IMR-90 (cell line): Measurements from ENCODE around the gene SCTR.

Source experiments
- MAFK ChIP-seq: IDR thresholded peaks from 2 replicates; pipeline ENCODE4 v1.6.1; 2012; ENCODE audit warnings: low read depth, low read length, improper control_type of control experiment
- MAZ ChIP-seq: IDR thresholded peaks from 2 replicates; pipeline ENCODE4 v1.6.1; 2012; ENCODE audit warnings: low read depth, mild to moderate bottlenecking, low read length, improper control_type of control experiment, moderate library complexity, borderline replicate concordance
- MXI1 ChIP-seq: IDR thresholded peaks from 2 replicates; pipeline ENCODE4 v1.6.1; 2012; ENCODE audit warnings: low read depth, mild to moderate bottlenecking, low read length, moderate library complexity, borderline replicate concordance
- POLR2A ChIP-seq: IDR thresholded peaks from 2 replicates; pipeline ENCODE4 v1.6.1; 2012; ENCODE audit warnings: mild to moderate bottlenecking, low read depth, low read length
- RAD21 ChIP-seq: IDR thresholded peaks from 2 replicates; pipeline ENCODE4 v1.6.1; 2012; ENCODE audit warnings: low read length, improper control_type of control experiment
- RCOR1 ChIP-seq: IDR thresholded peaks from 2 replicates; pipeline ENCODE4 v1.6.1; 2012; ENCODE audit warnings: mild to moderate bottlenecking, low read length, improper control_type of control experiment; ENCODE audit not compliant: insufficient replicate concordance
- RFX5 ChIP-seq: IDR thresholded peaks from 2 replicates; pipeline ENCODE4 v1.8.0; 2012; ENCODE audit warnings: low read depth, mild to moderate bottlenecking, low read length, moderate library complexity
- SMC3 ChIP-seq: fragments of 150-350 bp; IDR thresholded peaks from 2 replicates; pipeline ENCODE4 v1.6.1; 2016; ENCODE audit warnings: low read depth, mild to moderate bottlenecking, antibody characterized with exemption, low read length, moderate library complexity
- TF ChIP-seq, protein P1 (sequence below): conservative IDR thresholded peaks from 2 replicates; pipeline ENCODE4 v1.5.1; 2012; ENCODE audit warnings: mild to moderate bottlenecking, low read depth, low read length, improper control_type of control experiment
- TF ChIP-seq, protein P2 (sequence below): fragments of 150-350 bp; IDR thresholded peaks from 2 replicates; pipeline ENCODE4 v1.6.1; 2016; ENCODE audit warnings: low read depth, mild to moderate bottlenecking, low read length, moderate library complexity, borderline replicate concordance
- TF ChIP-seq, protein P3 (sequence below): fragments of 150-350 bp; IDR thresholded peaks from 2 replicates; pipeline ENCODE4 v1.6.1; 2017; ENCODE audit warnings: mild to moderate bottlenecking, antibody characterized with exemption, low read length, low read depth

DNA sequence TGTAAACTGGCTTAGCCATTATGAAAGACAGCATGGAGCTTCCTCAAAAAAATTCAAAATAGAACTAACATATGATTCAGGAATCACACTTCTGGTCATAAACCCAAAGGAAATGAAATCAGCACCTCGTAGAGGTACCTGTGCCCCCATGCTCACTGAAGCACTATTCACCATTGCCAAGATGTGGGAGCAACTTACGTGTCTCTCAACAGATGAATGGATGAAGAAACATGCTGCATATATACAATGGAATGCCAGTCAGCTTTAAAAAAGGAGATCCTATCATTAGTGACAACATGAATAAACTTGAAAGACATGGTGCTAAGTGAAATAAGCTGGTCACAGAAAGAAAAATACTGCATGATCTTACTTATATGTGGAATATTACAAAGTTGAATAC, 8.2 kb downstream of the SCTR start:
- TF ChIP-seq RAD21 (no peak), MAFK (no peak), POLR2A (no peak), RFX5 (no peak), MXI1 (no peak), MAZ (no peak), RCOR1 (no peak), SMC3 (no peak)
- TF ChIP-seq, protein P1, sequence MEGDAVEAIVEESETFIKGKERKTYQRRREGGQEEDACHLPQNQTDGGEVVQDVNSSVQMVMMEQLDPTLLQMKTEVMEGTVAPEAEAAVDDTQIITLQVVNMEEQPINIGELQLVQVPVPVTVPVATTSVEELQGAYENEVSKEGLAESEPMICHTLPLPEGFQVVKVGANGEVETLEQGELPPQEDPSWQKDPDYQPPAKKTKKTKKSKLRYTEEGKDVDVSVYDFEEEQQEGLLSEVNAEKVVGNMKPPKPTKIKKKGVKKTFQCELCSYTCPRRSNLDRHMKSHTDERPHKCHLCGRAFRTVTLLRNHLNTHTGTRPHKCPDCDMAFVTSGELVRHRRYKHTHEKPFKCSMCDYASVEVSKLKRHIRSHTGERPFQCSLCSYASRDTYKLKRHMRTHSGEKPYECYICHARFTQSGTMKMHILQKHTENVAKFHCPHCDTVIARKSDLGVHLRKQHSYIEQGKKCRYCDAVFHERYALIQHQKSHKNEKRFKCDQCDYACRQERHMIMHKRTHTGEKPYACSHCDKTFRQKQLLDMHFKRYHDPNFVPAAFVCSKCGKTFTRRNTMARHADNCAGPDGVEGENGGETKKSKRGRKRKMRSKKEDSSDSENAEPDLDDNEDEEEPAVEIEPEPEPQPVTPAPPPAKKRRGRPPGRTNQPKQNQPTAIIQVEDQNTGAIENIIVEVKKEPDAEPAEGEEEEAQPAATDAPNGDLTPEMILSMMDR: no peak
- TF ChIP-seq, protein P2, sequence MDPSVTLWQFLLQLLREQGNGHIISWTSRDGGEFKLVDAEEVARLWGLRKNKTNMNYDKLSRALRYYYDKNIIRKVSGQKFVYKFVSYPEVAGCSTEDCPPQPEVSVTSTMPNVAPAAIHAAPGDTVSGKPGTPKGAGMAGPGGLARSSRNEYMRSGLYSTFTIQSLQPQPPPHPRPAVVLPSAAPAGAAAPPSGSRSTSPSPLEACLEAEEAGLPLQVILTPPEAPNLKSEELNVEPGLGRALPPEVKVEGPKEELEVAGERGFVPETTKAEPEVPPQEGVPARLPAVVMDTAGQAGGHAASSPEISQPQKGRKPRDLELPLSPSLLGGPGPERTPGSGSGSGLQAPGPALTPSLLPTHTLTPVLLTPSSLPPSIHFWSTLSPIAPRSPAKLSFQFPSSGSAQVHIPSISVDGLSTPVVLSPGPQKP: no peak
- TF ChIP-seq, protein P3, sequence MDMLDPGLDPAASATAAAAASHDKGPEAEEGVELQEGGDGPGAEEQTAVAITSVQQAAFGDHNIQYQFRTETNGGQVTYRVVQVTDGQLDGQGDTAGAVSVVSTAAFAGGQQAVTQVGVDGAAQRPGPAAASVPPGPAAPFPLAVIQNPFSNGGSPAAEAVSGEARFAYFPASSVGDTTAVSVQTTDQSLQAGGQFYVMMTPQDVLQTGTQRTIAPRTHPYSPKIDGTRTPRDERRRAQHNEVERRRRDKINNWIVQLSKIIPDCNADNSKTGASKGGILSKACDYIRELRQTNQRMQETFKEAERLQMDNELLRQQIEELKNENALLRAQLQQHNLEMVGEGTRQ: no peak
